ENCODE results near the gene MAP7D1.

The MAP7D1 gene

GRCh38 chr1:36126797-36127500, 29.0 kb upstream of the MAP7D1 start:
- no peak for DNase-seq (ENCODE audit: extremely low read depth in 1 of 2, low read depth in 1 of 2)

GRCh38 chr1:36128126-36128904, 27.6 kb upstream of the MAP7D1 start:
- no peak for DNase-seq (ENCODE audit: extremely low read depth in 1 of 2, low read depth in 1 of 2)

- DNase-seq (ENCODE audit: extremely low read depth in 1 of 2, low read depth in 1 of 2) = no peak
Measured at GRCh38 chr1:36128905-36129206, 27.1 kb upstream of the MAP7D1 start.

- DNase-seq (ENCODE audit: extremely low read depth in 1 of 2, low read depth in 1 of 2) = no peak
Measured at GRCh38 chr1:36132029-36132428, 23.9 kb upstream of the MAP7D1 start.

GRCh38 chr1:36133484-36133883, 22.5 kb upstream of the MAP7D1 start:
- no peak for DNase-seq (ENCODE audit: extremely low read depth in 1 of 2, low read depth in 1 of 2)

- no peak for DNase-seq (ENCODE audit: extremely low read depth in 1 of 2, low read depth in 1 of 2)
Measured at GRCh38 chr1:36134031-36134430, 21.9 kb upstream of the MAP7D1 start.

- no peak for DNase-seq (ENCODE audit: extremely low read depth in 1 of 2, low read depth in 1 of 2)
Measured at GRCh38 chr1:36134505-36135329, 21.2 kb upstream of the MAP7D1 start.

- no peak for DNase-seq (ENCODE audit: extremely low read depth in 1 of 2, low read depth in 1 of 2)
Measured at GRCh38 chr1:36135330-36135667, 20.7 kb upstream of the MAP7D1 start.

- DNase-seq (ENCODE audit: extremely low read depth in 1 of 2, low read depth in 1 of 2) = no peak
Measured at GRCh38 chr1:36135796-36136195, 20.2 kb upstream of the MAP7D1 start.

GRCh38 chr1:36136535-36136934, 19.4 kb upstream of the MAP7D1 start:
- no peak for DNase-seq (ENCODE audit: extremely low read depth in 1 of 2, low read depth in 1 of 2)

- no peak for DNase-seq (ENCODE audit: extremely low read depth in 1 of 2, low read depth in 1 of 2)
Measured at GRCh38 chr1:36137226-36137625, 18.7 kb upstream of the MAP7D1 start.

- no peak for DNase-seq (ENCODE audit: extremely low read depth in 1 of 2, low read depth in 1 of 2)
Measured at GRCh38 chr1:36137776-36138175, 18.2 kb upstream of the MAP7D1 start.

- DNase-seq (ENCODE audit: extremely low read depth in 1 of 2, low read depth in 1 of 2) = no peak
Measured at GRCh38 chr1:36139521-36139920, 16.4 kb upstream of the MAP7D1 start.

- DNase-seq (ENCODE audit: extremely low read depth in 1 of 2, low read depth in 1 of 2) = no peak
Measured at GRCh38 chr1:36142121-36142520, 13.8 kb upstream of the MAP7D1 start.

GRCh38 chr1:36143424-36143823, 12.5 kb upstream of the MAP7D1 start:
- no peak for DNase-seq (ENCODE audit: extremely low read depth in 1 of 2, low read depth in 1 of 2)

GRCh38 chr1:36144413-36144812, 11.5 kb upstream of the MAP7D1 start:
- DNase-seq (ENCODE audit: extremely low read depth in 1 of 2, low read depth in 1 of 2) = no peak

GRCh38 chr1:36148821-36149236, 7.1 kb upstream of the MAP7D1 start:
- peak in 1 of 2 donors; percentile 45 for DNase-seq (ENCODE audit: extremely low read depth in 1 of 2, low read depth in 1 of 2)

GRCh38 chr1:36149237-36149972, 6.6 kb upstream of the MAP7D1 start, which contains the start of gene TRAPPC3:
Gene TRAPPC3 (minus strand): TSS chr1:36149486. CDS start chr1:36149378, 108 bp downstream.
- DNase-seq (ENCODE audit: extremely low read depth in 1 of 2, low read depth in 1 of 2) = peak; percentile 98 to 100

- DNase-seq (ENCODE audit: extremely low read depth in 1 of 2, low read depth in 1 of 2) = no peak
Measured at GRCh38 chr1:36149973-36150295, 6.0 kb upstream of the MAP7D1 start.

GRCh38 chr1:36150296-36151133, 5.4 kb upstream of the MAP7D1 start:
- DNase-seq (ENCODE audit: extremely low read depth in 1 of 2, low read depth in 1 of 2) = peak; percentile 66 to 80
